Measurements from ENCODE around the gene LGR4.
"Not testable (repeated sequence)": the region's sequence is repeated elsewhere in the genome, so short reads cannot be mapped to it uniquely, and the experiment has no call there.

Gene LGR4, protein sequence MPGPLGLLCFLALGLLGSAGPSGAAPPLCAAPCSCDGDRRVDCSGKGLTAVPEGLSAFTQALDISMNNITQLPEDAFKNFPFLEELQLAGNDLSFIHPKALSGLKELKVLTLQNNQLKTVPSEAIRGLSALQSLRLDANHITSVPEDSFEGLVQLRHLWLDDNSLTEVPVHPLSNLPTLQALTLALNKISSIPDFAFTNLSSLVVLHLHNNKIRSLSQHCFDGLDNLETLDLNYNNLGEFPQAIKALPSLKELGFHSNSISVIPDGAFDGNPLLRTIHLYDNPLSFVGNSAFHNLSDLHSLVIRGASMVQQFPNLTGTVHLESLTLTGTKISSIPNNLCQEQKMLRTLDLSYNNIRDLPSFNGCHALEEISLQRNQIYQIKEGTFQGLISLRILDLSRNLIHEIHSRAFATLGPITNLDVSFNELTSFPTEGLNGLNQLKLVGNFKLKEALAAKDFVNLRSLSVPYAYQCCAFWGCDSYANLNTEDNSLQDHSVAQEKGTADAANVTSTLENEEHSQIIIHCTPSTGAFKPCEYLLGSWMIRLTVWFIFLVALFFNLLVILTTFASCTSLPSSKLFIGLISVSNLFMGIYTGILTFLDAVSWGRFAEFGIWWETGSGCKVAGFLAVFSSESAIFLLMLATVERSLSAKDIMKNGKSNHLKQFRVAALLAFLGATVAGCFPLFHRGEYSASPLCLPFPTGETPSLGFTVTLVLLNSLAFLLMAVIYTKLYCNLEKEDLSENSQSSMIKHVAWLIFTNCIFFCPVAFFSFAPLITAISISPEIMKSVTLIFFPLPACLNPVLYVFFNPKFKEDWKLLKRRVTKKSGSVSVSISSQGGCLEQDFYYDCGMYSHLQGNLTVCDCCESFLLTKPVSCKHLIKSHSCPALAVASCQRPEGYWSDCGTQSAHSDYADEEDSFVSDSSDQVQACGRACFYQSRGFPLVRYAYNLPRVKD

DNA sequence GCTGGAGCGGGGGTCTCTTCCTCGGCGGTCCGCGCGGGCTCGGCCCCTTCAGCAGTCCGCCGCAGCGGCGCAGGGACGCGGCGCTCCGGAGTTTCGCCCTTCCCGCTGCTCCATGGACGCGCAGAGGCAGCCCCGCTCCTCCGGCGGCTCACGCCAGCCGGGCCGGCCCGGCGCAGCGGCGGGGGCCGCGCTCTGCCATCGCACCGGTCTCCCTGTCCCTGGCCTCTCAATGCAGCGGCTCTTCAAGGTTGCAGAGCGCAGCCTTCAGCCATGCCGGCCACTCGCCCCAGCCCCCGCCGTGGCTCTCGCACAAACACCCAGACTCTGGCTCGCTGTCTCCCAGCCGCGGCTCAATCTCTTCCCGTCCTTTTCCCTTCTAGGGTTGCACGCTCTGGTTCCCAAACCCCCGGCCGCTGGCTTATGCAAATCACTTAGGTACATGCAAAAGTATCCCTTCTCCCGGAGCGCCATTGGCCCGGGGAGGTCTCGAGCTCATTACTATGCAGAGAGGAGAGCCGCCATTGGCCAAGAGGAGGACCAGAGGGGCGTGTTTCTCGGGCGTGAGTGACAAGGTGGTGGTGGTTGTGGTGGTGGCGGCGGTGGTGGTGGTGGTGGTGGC lies at the start of gene LGR4:
LGR4 (minus strand) TSS at position 393 of the 619 bp plus-strand sequence. CDS start 488 bp downstream, outside the sequence.
- peak in 55 of 56 donors; percentile 48 to 95 (median 84) for DNase-seq

DNA sequence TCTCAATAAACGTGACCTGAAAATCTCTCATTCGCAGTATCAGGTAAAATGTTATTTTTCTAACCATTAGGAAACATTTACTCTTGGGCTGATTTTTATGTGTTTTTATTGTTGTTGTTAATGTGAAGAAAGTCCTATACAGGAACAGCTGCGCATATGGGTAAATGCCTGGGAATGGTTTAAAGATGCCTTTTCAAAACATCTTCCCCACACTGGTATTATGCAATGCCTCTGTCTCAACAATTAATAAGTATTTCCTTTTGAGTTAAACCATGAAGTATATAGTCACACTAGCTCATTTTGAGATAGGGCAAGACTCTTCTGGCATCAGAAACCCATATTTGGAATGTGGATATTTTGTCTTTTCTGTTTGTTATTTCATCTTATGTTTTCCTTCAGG lies 47.6 kb upstream of the LGR4 start:
- DNase-seq, result no peak

DNA sequence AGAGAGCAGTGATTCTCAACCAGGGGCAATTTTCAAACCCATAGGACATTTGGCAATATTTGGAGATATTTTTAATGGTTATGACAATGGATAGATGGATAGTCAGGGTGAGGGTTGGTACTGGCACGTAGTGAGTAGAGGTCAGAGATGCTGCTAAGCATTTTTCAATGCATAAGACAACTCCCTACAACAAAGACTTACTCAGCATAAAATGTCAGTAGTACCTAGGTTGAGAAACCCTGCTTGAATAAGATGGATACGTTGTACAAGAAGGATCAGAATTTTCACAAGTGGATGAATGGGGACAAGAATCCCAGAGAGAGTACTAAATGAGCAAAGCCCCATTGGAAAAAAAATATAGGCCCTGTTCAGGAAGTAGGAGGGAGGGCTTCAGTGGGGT lies 45.9 kb upstream of the LGR4 start:
- no peak for DNase-seq

DNA sequence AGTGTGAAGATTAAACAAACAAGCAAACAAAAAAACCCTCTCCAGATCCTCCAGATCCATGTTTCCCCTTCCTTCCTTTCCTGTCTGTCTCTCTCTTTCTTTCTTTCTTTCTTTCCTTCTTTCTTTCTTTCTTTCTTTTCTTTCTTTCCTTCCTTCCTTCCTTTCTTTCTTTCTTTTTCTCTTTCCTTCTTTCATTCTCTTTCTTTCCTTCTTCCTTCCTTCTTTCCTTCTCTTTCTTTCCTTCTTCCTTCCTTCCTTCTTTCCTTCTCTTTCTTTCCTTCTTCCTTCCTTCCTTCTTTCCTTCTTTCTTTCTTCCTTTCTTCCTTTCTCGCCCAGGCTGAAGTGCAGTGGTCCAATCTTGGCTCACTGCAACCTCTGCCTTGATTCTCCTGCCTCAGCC lies 44.9 kb upstream of the LGR4 start:
- not testable (repeated sequence) for DNase-seq

DNA sequence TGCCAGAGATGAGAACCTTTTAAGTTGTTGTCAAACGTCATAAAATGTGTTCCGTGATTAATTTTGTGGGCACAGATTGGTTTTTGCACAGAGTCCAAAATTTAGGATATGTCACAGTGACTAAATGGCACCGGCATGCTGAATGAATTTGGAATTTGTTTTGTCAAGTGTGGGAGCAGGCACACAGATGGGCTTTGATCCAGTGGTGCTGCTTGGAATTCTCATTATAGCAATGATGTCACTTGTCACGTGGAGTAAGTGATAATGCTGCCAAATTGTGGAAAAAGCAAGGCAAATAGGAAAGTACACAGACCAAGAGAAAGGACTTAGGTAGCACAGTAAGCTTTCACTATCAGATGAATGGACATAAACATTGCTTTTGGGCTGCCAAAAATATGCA lies 42.0 kb upstream of the LGR4 start:
- DNase-seq, result peak in 1 of 56 donors; percentile 8

DNA sequence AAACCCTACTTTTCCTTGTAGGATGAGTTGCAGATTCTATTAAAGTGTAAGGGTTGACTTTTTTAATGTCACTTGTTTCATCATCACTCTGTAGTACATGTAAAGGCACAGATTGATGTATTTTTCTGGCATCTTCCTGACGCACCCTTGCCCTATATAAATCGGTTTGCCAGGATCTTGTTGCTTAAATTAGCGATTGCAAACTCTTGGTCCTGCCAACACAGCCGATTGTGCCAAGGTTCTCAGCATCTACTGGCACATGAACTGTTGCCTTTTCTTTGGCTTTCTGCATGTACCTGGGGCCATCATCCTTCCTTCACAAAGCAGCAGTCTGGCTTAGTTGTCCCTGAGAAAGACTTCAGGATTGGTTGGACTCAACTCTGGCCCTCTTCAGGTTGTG lies 41.5 kb upstream of the LGR4 start:
- no peak for DNase-seq

DNA sequence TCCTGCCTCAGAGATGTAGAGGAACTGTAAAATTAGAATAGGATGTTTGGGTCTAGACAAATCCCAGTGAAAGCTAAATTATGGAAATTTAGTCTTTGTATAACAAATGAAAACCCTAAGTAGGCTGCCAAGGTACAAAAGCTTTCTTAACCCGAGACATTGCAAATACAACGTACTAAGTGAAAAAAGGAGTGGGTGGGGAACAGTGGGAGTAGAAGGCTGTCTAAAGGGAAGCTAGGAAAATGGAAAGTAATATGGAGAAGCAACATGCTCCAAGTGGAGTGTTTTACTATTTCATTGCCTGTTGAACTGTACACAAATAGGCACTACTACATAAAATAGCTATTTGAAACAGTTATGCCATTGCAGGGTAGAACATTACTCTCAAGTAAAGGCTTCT lies 40.8 kb upstream of the LGR4 start:
- DNase-seq, result no peak

DNA sequence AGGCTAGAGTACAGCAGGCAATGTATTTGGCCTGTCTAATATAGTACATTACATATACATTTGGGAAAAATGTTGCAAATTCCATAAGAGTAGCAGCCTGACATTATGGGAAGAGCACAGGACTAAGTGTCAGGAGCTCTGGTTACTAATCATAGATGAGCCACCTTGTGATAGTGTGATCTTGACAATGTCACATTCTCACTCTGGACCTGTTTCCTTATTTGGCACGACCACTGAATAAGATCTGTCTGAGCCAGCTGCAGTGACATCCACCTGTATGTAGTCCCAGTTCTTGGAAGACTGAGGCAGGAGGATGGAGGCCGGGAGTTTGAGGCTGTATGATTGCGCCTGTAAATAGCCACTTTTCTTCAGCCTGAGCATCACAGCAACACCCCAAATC lies 39.6 kb upstream of the LGR4 start:
- no peak for DNase-seq

DNA sequence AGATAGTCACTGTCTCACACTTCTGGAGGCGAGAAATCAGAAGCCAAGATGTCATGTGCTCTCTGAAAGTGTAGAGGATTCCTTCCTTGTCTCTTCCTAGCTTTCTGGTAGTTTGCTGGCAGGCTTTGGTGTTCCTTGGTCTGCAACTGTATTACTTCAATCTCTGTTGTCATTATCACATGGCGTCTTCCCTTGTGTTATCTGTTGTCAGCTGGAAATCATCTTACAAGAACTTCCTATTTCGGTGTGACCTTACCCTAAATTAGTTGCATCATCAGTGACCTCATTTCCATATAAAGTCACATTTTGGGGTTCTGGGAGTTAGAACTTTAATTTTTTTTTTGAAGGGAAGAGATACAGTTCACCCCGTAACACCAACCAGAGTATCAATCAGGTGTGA lies 37.3 kb upstream of the LGR4 start:
- DNase-seq, result no peak

DNA sequence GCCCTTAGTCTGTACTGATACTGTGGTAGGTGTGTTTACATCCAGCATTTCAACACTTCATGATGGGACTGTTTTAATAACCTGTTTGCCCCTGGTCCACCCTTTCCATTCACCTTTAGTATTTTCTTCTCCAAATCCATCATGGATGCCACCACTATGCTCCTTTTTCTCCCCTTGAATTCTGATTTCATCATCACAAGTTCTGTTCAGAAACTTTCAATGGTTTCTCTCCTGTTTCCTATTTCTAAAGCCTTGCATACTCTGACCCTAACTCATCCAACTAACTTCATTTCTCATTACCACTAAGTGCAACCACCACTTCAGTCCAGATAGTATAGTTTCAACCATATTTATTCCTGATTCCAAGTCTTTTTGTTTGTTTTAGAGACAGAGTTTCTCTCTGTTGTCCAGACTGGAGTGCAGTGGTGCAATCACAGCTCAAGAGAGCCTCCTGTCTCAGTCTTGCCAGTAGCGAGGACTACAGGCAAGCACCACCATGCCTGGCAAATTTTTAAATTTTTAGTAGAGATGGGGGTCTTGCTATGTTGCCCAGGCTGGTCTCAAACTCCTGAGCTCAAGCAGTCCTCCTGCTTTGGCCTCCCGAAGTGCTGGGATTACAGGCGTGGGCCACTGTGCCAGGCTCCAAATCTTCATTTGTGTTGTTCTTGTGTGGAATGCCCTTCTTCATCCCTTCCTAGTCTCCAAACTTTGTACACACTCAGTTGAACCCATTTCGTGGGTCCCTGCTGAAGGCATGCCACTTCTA lies 35.1 kb upstream of the LGR4 start:
- DNase-seq, result no peak

DNA sequence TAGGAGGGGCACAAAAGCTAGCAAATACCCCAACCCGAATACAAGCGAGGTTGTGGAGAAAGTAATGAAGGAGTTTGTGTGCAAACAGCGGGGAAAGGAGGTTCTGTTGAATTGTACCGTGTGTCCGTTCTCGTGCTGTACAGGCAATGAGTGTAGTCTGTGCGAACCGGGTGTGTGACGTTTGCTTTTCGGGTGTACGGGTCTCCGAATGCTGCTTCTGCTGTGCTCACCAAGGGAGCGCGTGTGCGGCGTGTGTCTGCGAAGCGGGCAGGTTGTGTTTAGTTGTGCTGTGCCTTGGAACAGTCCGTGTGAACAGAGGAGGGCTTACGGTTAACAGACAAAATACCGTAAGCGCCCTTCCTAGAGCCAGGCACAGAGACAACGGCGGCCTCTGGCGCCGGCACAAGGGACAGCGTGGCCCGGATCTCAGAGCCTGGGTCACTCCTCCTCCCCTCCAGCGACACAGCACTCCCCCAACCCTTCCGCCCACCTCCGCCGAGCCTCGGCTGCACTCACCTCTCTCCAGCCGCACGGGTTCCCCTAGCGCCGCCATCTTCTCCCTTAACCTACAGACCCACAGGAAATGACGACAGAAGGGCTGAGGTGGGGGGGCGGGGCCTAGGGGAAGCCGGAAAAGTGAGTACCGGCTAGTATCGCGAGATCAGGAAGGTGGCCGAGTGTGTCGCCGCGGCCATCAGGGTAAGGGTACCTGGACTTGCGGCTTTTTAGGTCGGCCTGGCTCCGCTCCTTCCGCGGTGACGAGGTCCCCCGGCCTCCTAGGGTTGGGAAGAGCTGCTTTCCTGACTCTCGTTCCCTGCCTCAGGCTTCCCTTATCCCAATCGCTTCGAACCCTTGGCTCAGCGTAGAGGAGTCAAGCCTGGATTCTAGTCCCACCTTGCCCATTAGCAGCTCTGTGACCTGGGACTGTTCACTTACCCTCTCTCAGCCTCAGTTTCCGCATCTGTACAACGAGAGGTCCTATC lies 33.9 kb upstream of the LGR4 start, which contains the start of gene LIN7C:
LIN7C (minus strand) TSS at position 570 of the 983 bp plus-strand sequence; CDS start at position 553, 17 bp downstream.
- peak; percentile 31 to 96 (median 90) for DNase-seq

DNA sequence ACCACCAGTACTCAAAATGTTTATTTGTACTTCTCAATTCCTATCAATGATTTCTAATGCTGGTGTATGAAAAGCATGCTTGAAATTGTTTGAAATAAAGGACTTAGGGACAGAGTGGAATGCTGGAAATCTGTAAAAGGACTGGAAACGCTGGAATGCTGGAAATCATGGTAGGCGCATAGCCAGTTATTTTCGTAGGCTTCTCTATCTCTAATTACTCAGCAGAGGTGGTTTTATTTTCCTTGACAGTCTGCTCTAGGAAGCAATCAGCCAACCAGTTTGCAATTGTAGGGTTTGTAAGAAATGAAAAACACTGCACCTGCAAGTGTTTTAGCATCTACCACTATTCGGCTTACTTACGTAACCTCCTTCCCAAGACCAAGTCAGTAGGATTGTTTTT lies 33.2 kb upstream of the LGR4 start:
- no peak for DNase-seq

DNA sequence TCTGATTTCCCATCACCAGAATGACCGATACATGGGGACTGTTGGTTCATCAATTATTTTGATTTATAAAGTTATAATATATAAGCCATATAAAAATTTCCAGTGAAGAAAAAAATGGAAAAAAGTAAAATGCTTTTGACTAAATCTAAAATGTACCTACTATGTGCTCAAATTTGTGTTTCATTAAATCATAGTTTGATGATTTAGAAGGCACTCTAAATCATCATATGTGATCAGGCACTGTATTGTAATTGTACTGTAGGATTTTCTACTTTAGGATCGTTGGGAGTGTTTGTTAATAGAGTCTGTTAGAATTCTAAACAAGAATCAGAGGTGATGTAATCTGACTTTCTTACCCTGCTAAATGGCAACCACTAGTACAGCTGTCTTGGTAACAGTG lies 31.6 kb upstream of the LGR4 start:
- DNase-seq, result no peak

DNA sequence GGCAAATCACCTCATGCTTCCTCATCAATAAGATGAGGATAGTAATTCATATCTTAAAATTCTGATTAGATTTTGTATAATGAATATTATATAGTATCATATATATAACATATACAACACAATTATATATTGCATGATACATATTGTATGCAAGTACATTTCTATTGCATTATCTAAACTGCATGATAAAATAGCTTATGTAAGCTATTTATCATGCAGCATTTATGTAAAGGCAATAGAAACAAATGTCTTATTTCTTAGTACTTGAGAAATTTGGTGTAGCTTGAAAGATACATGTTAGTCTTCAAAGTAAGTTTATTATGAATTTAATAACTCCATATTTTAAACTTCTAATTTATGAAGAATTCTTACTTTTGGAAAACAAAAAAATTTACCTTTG lies 28.5 kb upstream of the LGR4 start:
- DNase-seq, result no peak

DNA sequence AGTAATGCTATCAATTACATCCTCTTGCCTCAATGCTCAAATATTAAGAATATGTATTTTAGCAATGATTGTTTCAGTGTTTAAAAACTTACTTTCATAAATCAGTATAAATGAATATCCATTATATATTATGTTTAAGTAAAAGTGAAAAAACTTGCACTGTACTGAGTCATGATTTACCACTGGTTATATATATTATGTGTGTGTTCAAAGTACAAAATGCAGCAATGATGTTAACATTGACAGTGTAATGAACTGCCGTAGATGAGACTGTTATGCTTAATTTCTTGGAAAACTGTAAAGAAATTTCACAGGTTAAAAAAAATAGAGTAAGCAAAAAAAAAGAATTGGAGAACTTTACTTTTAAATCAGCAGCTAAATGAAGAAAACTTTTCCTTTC lies 25.3 kb upstream of the LGR4 start:
- no peak for DNase-seq

DNA sequence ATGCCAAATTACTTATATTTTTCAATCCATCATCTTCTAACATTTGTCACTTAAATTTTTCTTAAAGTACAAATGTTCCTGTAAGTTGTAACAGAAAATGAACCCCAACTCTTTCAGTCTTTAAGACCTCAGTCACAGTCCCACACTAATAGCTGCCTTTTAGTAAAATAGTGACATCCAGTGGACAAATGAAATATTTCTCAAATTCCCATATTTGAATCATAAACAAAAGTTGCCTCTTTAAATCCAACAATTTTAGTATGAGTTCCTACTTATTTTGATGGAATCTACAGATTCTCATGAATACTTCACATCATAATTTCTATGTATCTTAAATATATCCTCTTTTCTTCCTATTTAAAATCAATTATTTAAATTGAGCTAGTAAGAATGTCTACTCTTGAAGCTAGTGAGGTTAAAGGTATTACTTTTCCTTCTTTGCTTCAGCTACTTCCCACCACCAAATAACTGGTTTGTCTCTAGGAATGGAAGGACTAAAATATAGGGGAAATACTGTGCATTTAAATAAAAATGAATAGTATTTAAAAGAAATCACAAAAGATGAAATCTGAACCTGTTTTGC lies 24.8 kb upstream of the LGR4 start:
- peak in 1 of 56 donors; percentile 13 for DNase-seq

DNA sequence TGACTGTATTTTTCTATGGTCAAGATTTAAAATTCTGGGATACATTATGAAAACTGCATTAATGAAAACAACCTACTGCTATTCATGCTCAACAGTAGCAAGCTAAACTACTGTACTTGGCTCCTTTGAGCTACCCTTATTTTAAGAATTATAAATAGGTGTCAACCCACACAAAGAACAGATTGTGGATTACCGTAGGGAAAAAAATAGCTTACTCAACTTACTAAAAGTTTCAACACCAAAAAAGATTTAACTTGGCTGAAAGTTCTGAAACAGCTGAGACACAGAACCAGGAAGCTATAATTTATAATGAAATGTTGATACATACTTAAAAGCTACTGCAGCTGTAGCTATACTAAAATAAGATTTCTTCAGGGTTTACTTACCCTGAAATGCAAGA lies 23.9 kb upstream of the LGR4 start:
- DNase-seq, result no peak

DNA sequence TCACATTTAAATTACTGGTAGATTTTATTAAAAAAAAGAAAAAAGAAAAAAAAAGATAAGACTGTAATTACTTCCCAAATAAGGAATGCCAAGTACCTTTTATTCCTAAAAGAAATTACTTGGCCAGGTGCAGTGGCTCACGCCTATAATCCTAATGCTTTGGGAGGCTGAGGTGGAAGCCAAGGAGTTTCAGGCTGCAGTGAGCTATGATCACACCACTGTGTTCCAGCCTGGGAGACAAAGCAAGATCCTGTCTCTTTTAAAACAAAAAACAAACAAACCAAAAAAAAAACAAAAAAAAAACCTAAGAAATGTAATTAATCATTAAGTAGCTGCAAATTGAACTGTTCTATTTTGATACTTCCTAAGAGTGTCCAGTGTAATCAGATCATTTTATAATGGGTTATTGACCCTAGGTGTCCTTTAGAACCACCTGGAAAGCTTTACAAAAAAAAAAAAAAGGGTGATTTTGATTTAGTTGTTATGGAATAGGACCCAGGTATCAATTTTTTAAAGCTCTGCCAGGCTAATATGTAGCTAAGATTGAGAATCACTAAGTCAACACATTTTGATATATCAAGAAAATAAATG lies 23.2 kb upstream of the LGR4 start:
- no peak for DNase-seq

DNA sequence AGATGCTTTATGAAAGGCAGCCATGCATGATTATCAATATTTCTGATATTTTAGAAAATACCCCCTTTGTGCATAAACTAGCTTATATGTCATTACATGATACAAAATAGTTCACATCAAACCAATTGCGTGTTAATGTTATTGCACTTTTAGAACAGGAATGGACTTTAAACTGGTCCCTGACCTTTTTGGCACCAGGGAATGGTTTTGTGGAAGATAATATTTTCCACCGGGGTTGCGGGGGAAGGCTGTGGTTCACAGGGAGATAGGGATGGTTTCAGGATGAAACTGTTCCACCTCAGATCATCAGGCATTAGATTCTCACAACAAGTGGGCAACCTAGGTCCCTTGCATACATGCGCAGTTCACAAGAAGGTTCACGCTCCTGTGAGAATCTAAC lies 16.5 kb upstream of the LGR4 start:
- DNase-seq, result no peak
